HepG2 (cell line): ENCODE data around the gene YY1. TPM values are rescaled to one million over a fixed set of nuclear protein-coding genes. Genes with fewer than 3 reads are reported as not detected.

Experiments
- ATAC-seq: fragments of 200-7000 bp; cut with Tn5 transposase; 3 replicates; pipeline ENCODE4 v1.9.1; 2020; ENCODE audit warnings: mild to moderate bottlenecking, moderate library complexity
- BruUV-seq: library from RNA; stranded (reverse); fragments of 400-500 nt; replicated peaks from 2 replicates; lab custom pipeline; 2021; lab: Mats Ljungman, UMichigan
- CTCF ChIA-PET: fragments of 300-600 bp; formaldehyde crosslinking; extraction: SDS; loops from one replicate; lab custom pipeline; 2021; ENCODE audit warnings: low total read pairs, inconsistent platforms, low intra/inter-chr PET ratio; lab: Yijun Ruan, JAX
- POLR2A ChIA-PET: fragments of 350-600 bp; sonication (Branson Sonifier 250); formaldehyde crosslinking; loops from one replicate; lab custom pipeline; 2020; ENCODE audit warnings: antibody characterized with exemption, inconsistent platforms; lab: Yijun Ruan, JAX
- DNase-seq: peaks from one replicate; pipeline ENCODE4 v3.0.0-alpha.2; 2015; ENCODE audit warnings: low spot score
- FAIRE-seq: peaks from 3 replicates; lab custom pipeline; 2011; peaks lifted over from hg19 to GRCh38; lab: Jason Lieb, UNC
- H2AFZ ChIP-seq: one replicate; pipeline ENCODE4 v1.6.1; 2011; ENCODE audit warnings: low read length, inconsistent platforms
- H3K27ac ChIP-seq: fragments of 300-600 bp; 3 replicates; pipeline ENCODE4 v1.8.0; 2011; ENCODE audit warnings: mixed run types, mild to moderate bottlenecking, mixed read lengths, low read length, inconsistent platforms; ENCODE audit not compliant: insufficient read depth; ENCODE audit errors: extremely low read length
- H3K27me3 ChIP-seq, 2 experiments: fragments of 200-600 bp in 1 of 2; 2 replicates in 1 of 2; 3 replicates in 1 of 2; pipeline versions ENCODE4 v1.6.0 to v1.8.0; 2011; ENCODE audit warnings: low read length in 2 of 2, mild to moderate bottlenecking in 2 of 2, moderate library complexity in 2 of 2, inconsistent platforms in 1 of 2; ENCODE audit not compliant: insufficient read depth in 2 of 2, control insufficient read depth in 1 of 2
- H3K36me3 ChIP-seq, 2 experiments: fragments of 200-600 bp in 1 of 2; replicated peaks in 1 of 2; 2 replicates in 1 of 2; 3 replicates in 1 of 2; pipeline versions ENCODE4 v1.5.1 to v1.8.0; 2011; ENCODE audit warnings: low read length in 2 of 2, inconsistent platforms in 1 of 2; ENCODE audit not compliant: insufficient read depth in 2 of 2, control insufficient read depth in 1 of 2
- H3K4me1 ChIP-seq: 2 replicates; pipeline ENCODE4 v1.5.1; 2012; ENCODE audit warnings: low read length, inconsistent platforms; ENCODE audit not compliant: insufficient read depth
- H3K4me2 ChIP-seq: 2 replicates; pipeline ENCODE4 v1.6.0; 2011; ENCODE audit warnings: low read depth, low read length, inconsistent platforms
- H3K4me3 ChIP-seq, 3 experiments: fragments of 200-600 bp in 1 of 3; sonication (generic), shearing (Covaris generic) in 1 of 3; replicated peaks in 1 of 3; 2 replicates each; pipeline ENCODE4 v1.5.1; 2011 to 2016; ENCODE audit warnings: low read length in 3 of 3, inconsistent platforms in 2 of 3, low read depth in 2 of 3, mild to moderate bottlenecking in 2 of 3, control low read depth in 1 of 3, mixed read lengths in 1 of 3; ENCODE audit not compliant: insufficient read depth in 1 of 3
- H3K79me2 ChIP-seq: one replicate; pipeline ENCODE4 v1.6.1; 2011; ENCODE audit warnings: low read length, inconsistent platforms; ENCODE audit not compliant: insufficient read depth
- H3K9ac ChIP-seq: 2 replicates; pipeline ENCODE4 v1.6.0; 2011; ENCODE audit warnings: mild to moderate bottlenecking, low read depth, low read length, inconsistent platforms; ENCODE audit not compliant: insufficient read depth
- H3K9me3 ChIP-seq: 2 replicates; pipeline ENCODE4 v1.5.1; 2012; ENCODE audit warnings: mild to moderate bottlenecking, low read length
- H4K20me1 ChIP-seq: 2 replicates; pipeline ENCODE4 v1.6.0; 2011; ENCODE audit warnings: inconsistent platforms, mild to moderate bottlenecking, low read length, moderate library complexity; ENCODE audit not compliant: insufficient read depth
- NFAT5 ChIP-seq: sonication (generic); formaldehyde crosslinking; IDR thresholded peaks from 2 replicates; pipeline ENCODE4 v1.4.0; 2020; ENCODE audit warnings: missing genetic modification reagents
- TCF12 ChIP-seq, 2 experiments: fragments of 450-650 bp in 1 of 2; sonication (generic) in 1 of 2; formaldehyde crosslinking in 1 of 2; IDR thresholded peaks; 2 replicates each; pipeline versions ENCODE4 v1.6.1 to v1.8.0; 2017 to 2022; ENCODE audit warnings: antibody characterized with exemption in 1 of 2, mild to moderate bottlenecking in 1 of 2, missing genetic modification reagents in 1 of 2, moderate library complexity in 1 of 2
- ZNF770 ChIP-seq: sonication (generic); formaldehyde crosslinking; IDR thresholded peaks from 2 replicates; pipeline ENCODE4 v1.5.0; 2020; ENCODE audit warnings: mild to moderate bottlenecking, missing genetic modification reagents
- ZNF883 ChIP-seq: sonication (generic); formaldehyde crosslinking; IDR thresholded peaks from 2 replicates; pipeline ENCODE4 v1.5.1; 2020; ENCODE audit warnings: mild to moderate bottlenecking, missing genetic modification reagents; ENCODE audit errors: not compliant biosample characterization
- WGBS: methylation state at CpG from one replicate; pipeline ENCODE4 v1.1.6; 2017; ENCODE audit warnings: low lambda C conversion rate; 5-methylcytosine and 5-hydroxymethylcytosine counted together
- in situ Hi-C: cut with HindIII; loops from 2 replicates; pipeline ENCODE4 v1.10.0; 2017; ENCODE audit warnings: low pct_unique_long_range_greater_than_20kb; ENCODE audit not compliant: extremely low pct_ligation_motif_present
- intact Hi-C: fragments of 100-400 bp; cut with micrococcal nuclease; formaldehyde crosslinking; loops from one replicate; pipeline ENCODE4 v1.10.0; 2022; ENCODE audit not compliant: unreplicated experiment
- polyA plus RNA-seq, 8 experiments: library from polyadenylated mRNA; depleted of rRNA in 3 of 8; stranded (reverse) in 7 of 8; unstranded in 1 of 8; fragments of >200 nt; fragmentation: Illumina TruSeq in 4 of 8; extraction: Trizol in 4 of 8; gene quantifications; 2 replicates each; pipeline versions ENCODE4 v1.2.1 to v1.2.3, GENCODE V29; 2011 to 2016; ENCODE audit warnings: low read depth in 4 of 8, missing spikeins in 1 of 8, mixed read lengths in 1 of 8; ENCODE audit not compliant: insufficient read depth in 1 of 8
- total RNA-seq, 5 experiments: library from RNA; depleted of rRNA; stranded (reverse); fragments of >200 nt; fragmentation: Illumina TruSeq; extraction: Trizol; gene quantifications; 2 replicates each; pipeline ENCODE4 v1.2.3, GENCODE V29; 2016; ENCODE audit warnings: low read depth in 1 of 5

The YY1 gene
- total and polyA plus RNA-seq, 2 of the 13 experiments (the other 11 are each of a cell fraction or from before 2014, with no cell fraction given) = 29.4 to 68.1 TPM

- TF ChIP-seq NFAT5 (CRISPR knock-in tag) (0 out of 2 replicates have a peak, but pooled peaks have one; percentile 2), TCF12 (IDR thresholded peaks at IDR 0.05) (no peak), TCF12 (CRISPR knock-in tag; IDR thresholded peaks at IDR 0.05) (0 out of 2 replicates have a peak, but pooled peaks have one; percentile 8)
Measured at GRCh38 chr14:100214770-100215083, 24.2 kb upstream of the YY1 start (continued).

- BruUV-seq = no TSS peak
- FAIRE-seq (no peak), ATAC-seq (no peak), DNase-seq (no peak)
- no peak overlapping the region for H3K9ac ChIP-seq
- H3K4me1 ChIP-seq = peaks cover 30% of the 10 kb centered on the region
- in situ Hi-C loops (no loop called here), intact Hi-C loops (loop anchor here (10.0 kb wide), 1 partner anchor 1819 kb away; no protein-coding TSS in a partner anchor)
- H3K4me3 ChIP-seq = no peak overlapping the region
- H3K9me3 ChIP-seq = no peaks in the 10 kb centered on the region
- no peaks in the 10 kb centered on the region for H3K79me2 ChIP-seq
- H3K4me2 ChIP-seq = no peak overlapping the region
- no peaks in the 10 kb centered on the region for H4K20me1 ChIP-seq
- TF ChIP-seq ZNF770 (CRISPR knock-in tag) (peak; percentile 35; the same call in 1 of the 2 replicates), ZNF883 (no peak)
- H3K36me3 ChIP-seq = no peaks in the 10 kb centered on the region
- no peak overlapping the region for H2AFZ ChIP-seq
- no peaks in the 10 kb centered on the region for H3K27me3 ChIP-seq
- ChIA-PET CTCF (no interaction called here), POLR2A (interaction anchor here (1.0 to 3.6 kb wide), 8 partner anchors 9 to 244 kb away, joined by 3 to 53 read pairs (median 4); a partner anchor contains a TSS)
- 94% methylated on average over 12 of the region's 12 CpGs for WGBS
- no peak overlapping the region for H3K27ac ChIP-seq
Measured at GRCh38 chr14:100215330-100215885, 23.5 kb upstream of the YY1 start.
